Mesenchymal stem cell (in vitro differentiated cells and primary cell): ENCODE measurements around the gene TOM1L2.

ENCODE experiments used
- DNase-seq: peaks from one replicate; pipeline ENCODE4 v3.0.0-alpha.2; 2013
- H2AFZ ChIP-seq: one replicate; pipeline ENCODE4 v1.6.1; 2013; ENCODE audit warnings: low read depth, mild to moderate bottlenecking, control low read depth, inconsistent platforms, low read length, moderate library complexity
- H2AK5ac ChIP-seq: 2 replicates; pipeline ENCODE4 v1.6.1; 2013; ENCODE audit warnings: low read length, moderate library complexity, mild to moderate bottlenecking, inconsistent platforms; ENCODE audit not compliant: severe bottlenecking
- H2BK120ac ChIP-seq: one replicate; pipeline ENCODE4 v1.6.1; 2013; ENCODE audit warnings: low read depth, mild to moderate bottlenecking, inconsistent platforms, low read length, moderate library complexity
- H2BK12ac ChIP-seq, 2 experiments: one replicate each; pipeline ENCODE4 v1.6.1; 2013; ENCODE audit warnings: inconsistent platforms in 2 of 2, low read length in 2 of 2, mild to moderate bottlenecking in 2 of 2, moderate library complexity in 2 of 2, control low read depth in 1 of 2
- H2BK15ac ChIP-seq: one replicate; pipeline ENCODE4 v1.6.1; 2013; ENCODE audit warnings: mild to moderate bottlenecking, low read depth, inconsistent platforms; ENCODE audit not compliant: poor library complexity, severe bottlenecking
- H2BK5ac ChIP-seq: 2 replicates; pipeline ENCODE4 v1.6.1; 2013; ENCODE audit warnings: low read depth, mild to moderate bottlenecking, low read length, control low read depth, inconsistent platforms; ENCODE audit not compliant: poor library complexity, severe bottlenecking
- H3K14ac ChIP-seq, 2 experiments: one replicate each; pipeline ENCODE4 v1.6.1; 2013; ENCODE audit warnings: inconsistent platforms in 2 of 2, low read length in 2 of 2, control low read depth in 1 of 2, mild to moderate bottlenecking in 1 of 2, moderate library complexity in 1 of 2
- H3K18ac ChIP-seq, 2 experiments: one replicate each; pipeline ENCODE4 v1.6.1; 2013; ENCODE audit warnings: inconsistent platforms in 2 of 2, low read length in 2 of 2, control low read depth in 1 of 2, low read depth in 1 of 2, mild to moderate bottlenecking in 1 of 2
- H3K23ac ChIP-seq, 2 experiments: one replicate each; pipeline ENCODE4 v1.6.1; 2013; ENCODE audit warnings: inconsistent platforms in 2 of 2, low read length in 2 of 2, mild to moderate bottlenecking in 2 of 2, moderate library complexity in 2 of 2, control low read depth in 1 of 2
- H3K27ac ChIP-seq: 2 replicates; pipeline ENCODE4 v1.5.1; 2013; ENCODE audit warnings: mild to moderate bottlenecking, moderate library complexity, low read length, control low read depth, inconsistent platforms; ENCODE audit not compliant: poor library complexity, severe bottlenecking
- H3K27me3 ChIP-seq, 2 experiments: 2 replicates each; pipeline versions ENCODE4 v1.6.1 to v1.7.0; 2013; ENCODE audit warnings: low read length in 2 of 2, mild to moderate bottlenecking in 2 of 2, moderate library complexity in 2 of 2, control low read depth in 1 of 2, inconsistent platforms in 1 of 2; ENCODE audit not compliant: control insufficient read depth in 1 of 2, insufficient read depth in 1 of 2
- H3K36me3 ChIP-seq, 2 experiments: 2 replicates each; pipeline versions ENCODE4 v1.6.1 to v1.7.0; 2013; ENCODE audit warnings: low read length in 2 of 2, control low read depth in 1 of 2, inconsistent platforms in 1 of 2, low read depth in 1 of 2, mild to moderate bottlenecking in 1 of 2; ENCODE audit not compliant: insufficient read depth in 2 of 2, control insufficient read depth in 1 of 2
- H3K4ac ChIP-seq, 2 experiments: one replicate each; pipeline ENCODE4 v1.6.1; 2013; ENCODE audit warnings: inconsistent platforms in 2 of 2, low read length in 2 of 2, mild to moderate bottlenecking in 2 of 2, moderate library complexity in 2 of 2, control low read depth in 1 of 2, low read depth in 1 of 2
- H3K4me1 ChIP-seq: 2 replicates; pipeline ENCODE4 v1.6.1; 2013; ENCODE audit warnings: low read depth, low read length, control low read depth; ENCODE audit not compliant: control insufficient read depth, insufficient read depth
- H3K4me2 ChIP-seq: 2 replicates; pipeline ENCODE4 v1.6.1; 2013; ENCODE audit warnings: low read length, mild to moderate bottlenecking, inconsistent platforms; ENCODE audit not compliant: poor library complexity, severe bottlenecking
- H3K4me3 ChIP-seq, 2 experiments: 2 replicates each; pipeline versions ENCODE4 v1.5.1 to v1.7.0; 2013; ENCODE audit warnings: low read length in 2 of 2, mild to moderate bottlenecking in 2 of 2, control low read depth in 1 of 2, low read depth in 1 of 2; ENCODE audit not compliant: insufficient read depth in 1 of 2
- H3K79me1 ChIP-seq: replicated peaks from 2 replicates; pipeline ENCODE4 v1.6.1; 2013; ENCODE audit warnings: mild to moderate bottlenecking, control low read depth, low read length, inconsistent platforms; ENCODE audit not compliant: poor library complexity, severe bottlenecking
- H3K9ac ChIP-seq: 2 replicates; pipeline ENCODE4 v1.7.0; 2013; ENCODE audit warnings: mild to moderate bottlenecking, low read length, moderate library complexity
- H3K9me3 ChIP-seq: 2 replicates; pipeline ENCODE4 v1.7.0; 2013; ENCODE audit warnings: mild to moderate bottlenecking, low read length; ENCODE audit not compliant: control insufficient read depth
- H4K8ac ChIP-seq: one replicate; pipeline ENCODE4 v1.6.1; 2013; ENCODE audit warnings: inconsistent platforms, mild to moderate bottlenecking, low read length, moderate library complexity
- H4K91ac ChIP-seq: one replicate; pipeline ENCODE4 v1.6.1; 2013; ENCODE audit warnings: mild to moderate bottlenecking, low read length, inconsistent platforms
- WGBS: methylation state at CpG from one replicate; pipeline ENCODE4 v1.1.7; 2013; ENCODE audit warnings: mixed read lengths; 5-methylcytosine and 5-hydroxymethylcytosine counted together

TOM1L2 gene

GRCh38 chr17:17826942-17827785, 145.0 kb downstream of the TOM1L2 start:
- no peak overlapping the region for H3K27ac ChIP-seq
- H3K18ac ChIP-seq = peak overlapping the region in 1 of 2 experiments; percentile 23
- no peak overlapping the region for H2AFZ ChIP-seq
- H2BK120ac ChIP-seq = no peak overlapping the region
- H3K4me1 ChIP-seq = peaks cover 36% of the 10 kb centered on the region
- no peak overlapping the region for H3K4ac ChIP-seq
- WGBS = 93% methylated on average over 16 of the region's 16 CpGs
- H3K36me3 ChIP-seq = peaks cover 23 to 32% of the 10 kb centered on the region in 2 experiments
- H3K9ac ChIP-seq = no peak overlapping the region
- H2AK5ac ChIP-seq = no peak overlapping the region
- peak overlapping the region in 1 of 2 experiments; percentile 23 for H3K23ac ChIP-seq
- no peak overlapping the region for H3K4me3 ChIP-seq
- H3K27me3 ChIP-seq = no peaks in the 10 kb centered on the region
- no peak overlapping the region for H4K91ac ChIP-seq
- H4K8ac ChIP-seq = no peak overlapping the region
- no peak for DNase-seq
- no peak overlapping the region for H3K14ac ChIP-seq
- H3K79me1 ChIP-seq = peaks cover 63% of the 10 kb centered on the region
- H2BK12ac ChIP-seq = no peak overlapping the region
- no peak overlapping the region for H3K4me2 ChIP-seq
- no peaks in the 10 kb centered on the region for H3K9me3 ChIP-seq
- no peak overlapping the region for H2BK5ac ChIP-seq
- no peak overlapping the region for H2BK15ac ChIP-seq

- no peak overlapping the region for H2AFZ ChIP-seq
- H3K9me3 ChIP-seq = no peaks in the 10 kb centered on the region
- peak overlapping the region in 1 of 2 experiments; percentile 23 for H3K18ac ChIP-seq
- H2BK15ac ChIP-seq = no peak overlapping the region
- H3K27me3 ChIP-seq = no peaks in the 10 kb centered on the region
- no peak overlapping the region for H3K27ac ChIP-seq
- no peak overlapping the region for H3K4me2 ChIP-seq
- H3K4me3 ChIP-seq = no peak overlapping the region
- peaks cover 22 to 26% of the 10 kb centered on the region in 2 experiments for H3K36me3 ChIP-seq
- H3K14ac ChIP-seq = no peak overlapping the region
- peaks cover 40% of the 10 kb centered on the region for H3K4me1 ChIP-seq
- H4K8ac ChIP-seq = no peak overlapping the region
- no peak overlapping the region for H4K91ac ChIP-seq
- no peak overlapping the region for H2BK5ac ChIP-seq
- no peak overlapping the region for H2AK5ac ChIP-seq
- H3K9ac ChIP-seq = no peak overlapping the region
- H2BK120ac ChIP-seq = no peak overlapping the region
- 97% methylated on average over 2 of the region's 2 CpGs for WGBS
- no peak overlapping the region for H3K4ac ChIP-seq
- H3K23ac ChIP-seq = no peak overlapping the region
- H2BK12ac ChIP-seq = no peak overlapping the region
- H3K79me1 ChIP-seq = peaks cover 63% of the 10 kb centered on the region
- no peak for DNase-seq
Observed at GRCh38 chr17:17826342-17826713, 145.9 kb downstream of the TOM1L2 start.

GRCh38 chr17:17824783-17825614, 147.2 kb downstream of the TOM1L2 start:
- Histone ChIP-seq H3K4me1 (peaks cover 47% of the 10 kb centered on the region), H2AK5ac (peak overlapping the region; percentile 94), H2BK12ac (peak overlapping the region; percentile 71 to 99), H3K79me1 (peaks cover 63% of the 10 kb centered on the region), H3K9ac (peak overlapping the region; percentile 78), H3K4me3 (peak overlapping the region in 1 of 2 experiments; percentile 36), H3K27me3 (no peaks in the 10 kb centered on the region), H3K14ac (peak overlapping the region in 1 of 2 experiments; percentile 38), H3K4me2 (no peak overlapping the region), H3K9me3 (no peaks in the 10 kb centered on the region), H3K23ac (peak overlapping the region in 1 of 2 experiments; percentile 51), H2AFZ (no peak overlapping the region), H3K18ac (peak overlapping the region; percentile 91 to 93), H4K8ac (peak overlapping the region; percentile 52), H2BK15ac (peak overlapping the region; percentile 98), H2BK120ac (peak overlapping the region; percentile 82), H3K27ac (no peak overlapping the region), H4K91ac (peak overlapping the region; percentile 98), H2BK5ac (no peak overlapping the region), H3K36me3 (peaks cover 23 to 25% of the 10 kb centered on the region in 2 experiments), H3K4ac (peak overlapping the region; percentile 98 to 99)
- DNase-seq = peak; percentile 37
- WGBS = 68% methylated on average over 13 of the region's 14 CpGs
